Retinal pigment epithelial cell (primary cell): ENCODE measurements around the gene VGLL2.
"Not testable (repeated sequence)": the region's sequence is repeated elsewhere in the genome, so short reads cannot be mapped to it uniquely, and the experiment has no call there.

Source experiments
- DNase-seq: peaks from one replicate; pipeline ENCODE4 v3.0.0-alpha.2; 2010; ENCODE audit warnings: low read depth
- H3K4me3 ChIP-seq: 2 replicates; pipeline ENCODE4 v1.5.1; 2011; ENCODE audit warnings: mild to moderate bottlenecking, low read length, control low read depth, moderate library complexity
- CTCF ChIP-seq: conservative IDR thresholded peaks from 2 replicates; pipeline ENCODE4 v1.5.1; 2011; ENCODE audit warnings: low read depth, low read length, control low read depth, inconsistent platforms

The VGLL2 gene

GRCh38 chr6:117231466-117231865 lies 33.9 kb upstream of the VGLL2 start:
- DNase-seq = no peak
- TF ChIP-seq CTCF = no peak
- H3K4me3 ChIP-seq = no peak overlapping the region

GRCh38 chr6:117232196-117232595 lies 33.2 kb upstream of the VGLL2 start:
- DNase-seq = no peak
- no peak overlapping the region for H3K4me3 ChIP-seq
- no peak for TF ChIP-seq CTCF

- H3K4me3 ChIP-seq = no peak overlapping the region
- no peak for TF ChIP-seq CTCF
- DNase-seq = no peak
Observed at GRCh38 chr6:117233145-117233544, 32.2 kb upstream of the VGLL2 start.

GRCh38 chr6:117237561-117237960 lies 27.8 kb upstream of the VGLL2 start:
- TF ChIP-seq CTCF = no peak
- DNase-seq = no peak
- H3K4me3 ChIP-seq = no peak overlapping the region

GRCh38 chr6:117244571-117244970 lies 20.8 kb upstream of the VGLL2 start:
- H3K4me3 ChIP-seq, DNase-seq: not testable (repeated sequence)

GRCh38 chr6:117244979-117245378 lies 20.4 kb upstream of the VGLL2 start:
- DNase-seq, H3K4me3 ChIP-seq: not testable (repeated sequence)

- no peak overlapping the region for H3K4me3 ChIP-seq
- DNase-seq = no peak
- TF ChIP-seq CTCF = no peak
Observed at GRCh38 chr6:117253785-117254184, 11.6 kb upstream of the VGLL2 start.

GRCh38 chr6:117262799-117263198 lies 2.6 kb upstream of the VGLL2 start:
- DNase-seq = no peak
- no peak for TF ChIP-seq CTCF
- no peak overlapping the region for H3K4me3 ChIP-seq
